TTC549 (cell line): ENCODE data around the gene ULK4.
"Not testable (repeated sequence)": the region's sequence is repeated elsewhere in the genome, so short reads cannot be mapped to it uniquely, and the experiment has no call there.

Source experiments
- FAIRE-seq: peaks from 2 replicates; lab custom pipeline; 2012; peaks lifted over from hg19 to GRCh38; lab: Jason Lieb, UNC

Gene ULK4

DNA sequence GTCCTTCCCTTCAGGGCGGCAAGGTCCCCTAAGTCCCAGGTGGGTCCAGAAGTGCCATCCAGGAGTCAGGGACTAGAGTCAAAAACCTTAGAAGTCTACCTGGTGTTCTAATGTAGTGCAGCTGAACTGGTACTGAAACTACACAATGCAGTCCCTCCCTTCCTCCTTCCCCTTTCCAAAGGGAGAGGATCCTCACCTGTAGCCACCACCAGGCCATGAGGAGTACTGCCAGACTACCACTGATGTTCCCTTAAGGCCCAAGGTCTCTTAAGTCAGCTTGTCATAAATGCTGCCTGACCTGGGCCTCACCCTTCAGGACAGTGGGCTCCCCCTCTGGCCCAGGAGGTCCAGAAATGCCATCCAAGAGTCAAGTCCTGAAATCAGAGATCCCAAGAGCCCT lies 98.9 kb downstream of the ULK4 start:
- no peak for FAIRE-seq

DNA sequence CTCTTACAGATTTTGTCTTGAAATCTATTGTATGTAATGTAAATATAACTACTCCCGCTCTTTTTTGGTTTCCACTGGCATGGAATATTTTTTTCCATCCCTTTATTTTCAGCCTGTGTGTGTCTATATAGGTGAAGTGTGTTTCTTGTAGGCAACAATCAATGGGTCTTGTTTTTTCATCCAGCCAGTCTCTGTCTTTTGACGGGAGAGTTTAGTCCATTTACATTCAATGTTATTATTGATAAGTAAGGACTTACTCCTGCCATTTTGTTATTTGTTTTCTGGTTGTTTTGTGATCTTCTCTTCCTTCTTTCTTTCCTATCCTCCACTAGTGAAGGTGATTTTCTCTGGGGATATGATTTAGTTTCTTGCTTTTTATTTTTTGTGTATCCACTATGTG lies 101.4 kb downstream of the ULK4 start:
- FAIRE-seq = not testable (repeated sequence)

- no peak for FAIRE-seq
Measured at GRCh38 chr3:41854956-41855355, 106.9 kb downstream of the ULK4 start.

DNA sequence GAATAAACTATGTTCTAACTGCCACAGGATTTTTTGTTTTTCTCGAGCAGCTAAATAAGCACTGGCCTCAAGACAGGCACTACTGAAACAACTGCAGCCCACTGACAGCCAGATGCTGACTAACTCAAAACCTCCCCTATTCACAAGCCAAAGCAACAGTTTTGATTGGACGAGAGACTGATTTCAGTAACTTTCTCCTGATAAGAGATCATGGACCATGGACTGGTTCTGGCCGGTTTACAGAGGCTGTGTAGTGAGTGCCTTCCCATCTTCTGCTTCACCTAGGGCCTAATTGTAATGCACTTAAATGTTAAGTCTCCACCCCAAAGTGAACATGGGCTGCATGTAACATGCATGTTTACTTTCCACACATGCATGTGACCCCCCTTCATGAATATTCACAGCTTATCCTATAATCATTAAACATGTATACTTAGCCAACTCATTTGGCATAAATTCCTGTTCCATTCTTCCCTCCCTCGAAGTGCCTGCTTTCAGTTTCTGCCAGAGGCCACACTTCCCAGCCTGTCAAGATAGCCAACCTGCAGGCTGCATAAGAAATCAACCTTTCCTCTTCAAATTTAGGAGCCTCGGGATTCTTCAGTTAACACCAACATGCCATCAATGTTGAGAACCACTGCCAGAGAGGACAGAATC lies 108.2 kb downstream of the ULK4 start:
- FAIRE-seq = no peak

DNA sequence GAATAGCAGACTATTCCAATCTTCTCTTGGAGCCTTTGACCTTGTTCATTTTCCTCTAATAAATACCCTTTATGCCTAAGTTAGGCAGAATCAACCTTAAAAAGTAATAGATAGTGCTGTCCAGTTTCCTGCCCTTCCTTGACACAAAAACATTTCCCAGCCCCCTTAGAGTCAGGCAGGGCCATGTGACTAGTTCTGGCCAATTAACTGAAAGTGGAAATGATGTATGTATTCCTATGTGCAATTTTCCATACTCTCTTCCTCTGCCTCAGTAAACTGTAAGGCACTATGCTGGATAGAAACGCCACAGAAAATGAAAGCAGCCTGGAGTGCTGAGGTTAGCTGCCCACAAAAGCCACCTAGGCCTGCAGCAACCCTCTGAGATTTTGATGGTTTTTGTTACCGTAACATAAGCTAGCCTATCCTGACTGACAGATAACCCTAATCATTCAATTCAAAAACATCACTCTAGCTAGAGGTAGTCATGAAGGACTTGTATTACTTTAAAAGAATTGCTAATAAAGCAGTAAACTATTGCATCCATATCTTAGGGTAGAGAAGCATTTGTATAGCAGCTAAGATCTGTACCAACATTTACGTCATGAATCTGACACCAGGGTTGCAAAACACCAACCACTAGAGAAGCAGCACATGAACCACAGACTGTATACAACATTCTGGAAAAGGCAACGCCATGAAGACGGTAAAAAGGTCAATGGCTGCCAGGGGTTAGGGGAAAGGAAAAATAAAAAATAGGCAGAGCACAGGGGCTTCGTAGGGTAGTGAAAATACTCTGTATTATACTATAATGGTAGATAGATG lies 112.9 kb downstream of the ULK4 start:
- FAIRE-seq = no peak

DNA sequence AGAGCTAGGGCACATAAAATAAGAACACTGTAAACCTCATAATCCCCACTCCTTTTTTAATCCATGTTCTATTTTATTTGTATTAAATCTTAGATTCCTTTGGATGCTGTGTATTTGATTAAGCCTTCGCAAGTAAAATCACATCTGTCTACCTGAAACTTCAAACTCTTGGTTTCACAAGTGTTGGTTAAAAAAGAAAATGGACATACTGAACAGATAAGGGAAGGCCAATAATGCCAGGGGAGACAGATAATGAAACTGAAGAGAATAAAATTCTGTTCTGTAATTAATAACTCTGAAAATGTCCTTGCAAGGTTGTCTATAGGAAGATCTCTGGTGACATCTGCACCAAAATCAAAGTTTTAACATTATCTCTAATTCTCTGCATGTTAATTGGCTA lies 114.2 kb downstream of the ULK4 start:
- FAIRE-seq = no peak

GRCh38 chr3:41846850-41847249 lies 115.1 kb downstream of the ULK4 start:
- FAIRE-seq = no peak

DNA sequence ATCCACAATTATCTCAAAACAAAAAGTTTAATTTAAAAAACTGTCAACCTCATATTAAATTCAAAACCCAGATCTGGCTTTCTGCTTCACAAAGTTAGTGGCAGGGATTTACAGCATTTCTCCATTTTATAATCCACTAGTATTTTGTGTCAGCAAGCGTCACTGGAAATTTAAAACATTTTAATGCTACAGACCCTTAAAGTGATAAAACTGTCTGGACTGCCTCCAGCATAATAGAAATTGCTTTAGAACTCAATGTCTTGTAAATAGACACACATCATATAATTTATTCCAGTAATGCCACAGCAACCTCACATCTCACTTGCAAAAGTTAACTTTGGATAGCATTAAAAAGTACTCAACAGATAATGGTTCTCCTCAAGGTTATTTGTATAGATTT lies 116.1 kb downstream of the ULK4 start:
- FAIRE-seq = no peak

DNA sequence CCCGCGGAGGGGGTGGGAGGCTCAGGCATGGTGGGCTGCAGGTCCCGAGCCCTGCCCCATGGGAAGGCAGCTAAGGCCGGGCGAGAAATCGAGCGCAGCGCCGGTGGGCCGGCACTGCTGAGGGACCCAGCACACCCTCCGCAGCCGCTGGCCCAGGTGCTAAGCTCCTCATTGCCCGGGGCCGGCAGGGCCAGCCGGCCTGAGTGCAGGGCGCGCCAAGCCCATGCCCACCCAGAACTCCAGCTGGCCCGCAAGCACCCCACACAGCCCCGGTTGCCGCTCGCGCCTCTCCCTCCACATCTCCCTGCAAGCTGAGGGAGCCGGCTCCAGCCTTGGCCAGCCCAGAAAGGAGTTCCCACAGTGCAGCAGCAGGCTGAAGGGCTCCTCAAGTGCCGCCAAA lies 117.6 kb downstream of the ULK4 start:
- not testable (repeated sequence) for FAIRE-seq

DNA sequence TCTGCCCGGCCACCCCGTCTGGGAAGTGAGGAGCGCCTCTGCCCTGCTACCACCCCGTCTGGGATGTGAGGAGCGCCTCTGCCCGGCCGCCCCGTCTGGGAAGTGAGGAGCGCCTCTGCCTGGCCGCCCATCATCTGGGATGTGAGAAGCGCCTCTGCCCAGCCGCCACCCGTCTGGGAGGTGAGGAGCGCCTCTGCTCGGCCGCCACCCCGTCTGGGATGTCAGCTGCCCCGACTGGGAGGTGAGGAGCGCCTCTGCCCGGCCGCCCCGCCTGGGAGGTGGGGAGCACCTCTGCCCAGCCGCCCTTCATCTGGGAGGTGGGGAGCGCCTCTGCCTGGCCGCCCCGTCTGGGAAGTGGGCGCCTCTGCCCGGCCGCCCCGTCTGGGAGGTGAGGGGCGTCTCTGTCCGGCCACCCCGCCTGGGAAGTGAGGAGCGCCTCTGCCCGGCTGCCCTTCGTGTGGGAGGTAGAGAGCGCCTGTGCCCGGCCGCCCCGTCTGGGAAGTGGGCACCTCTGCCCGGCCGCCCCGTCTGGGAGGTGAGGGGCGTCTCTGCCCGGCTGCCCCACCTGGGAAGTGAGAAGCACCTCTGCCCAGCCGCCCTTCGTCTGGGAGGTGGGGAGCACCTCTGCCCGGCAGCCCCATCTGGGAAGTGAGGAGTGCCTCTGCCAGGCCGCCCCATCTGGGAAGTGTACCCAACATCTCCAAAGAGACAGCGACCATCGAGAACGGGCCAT lies 120.8 kb downstream of the ULK4 start:
- FAIRE-seq = not testable (repeated sequence)

- FAIRE-seq = no peak
Measured at GRCh38 chr3:41836360-41837134, 125.4 kb downstream of the ULK4 start.

GRCh38 chr3:41833628-41834027 lies 128.3 kb downstream of the ULK4 start:
- no peak for FAIRE-seq

DNA sequence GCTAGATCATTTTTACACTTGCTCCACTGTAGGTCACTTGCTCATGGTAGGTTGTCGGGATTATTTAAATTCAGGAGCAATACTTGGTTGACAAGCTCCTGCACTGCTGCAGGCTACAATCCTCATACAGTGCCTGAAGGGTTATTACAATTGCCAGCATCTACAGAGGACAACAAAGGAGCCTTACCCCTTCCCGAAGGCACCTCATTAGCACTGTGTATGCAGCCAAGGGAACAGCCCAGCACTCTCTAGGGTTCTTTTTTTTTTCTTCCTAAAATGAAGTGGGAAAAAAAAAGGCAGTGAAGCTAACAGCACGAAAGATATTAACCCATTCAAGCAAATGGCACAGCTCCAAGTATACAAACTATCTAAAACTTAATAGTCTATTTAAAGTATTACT lies 142.7 kb downstream of the ULK4 start:
- FAIRE-seq = no peak

DNA sequence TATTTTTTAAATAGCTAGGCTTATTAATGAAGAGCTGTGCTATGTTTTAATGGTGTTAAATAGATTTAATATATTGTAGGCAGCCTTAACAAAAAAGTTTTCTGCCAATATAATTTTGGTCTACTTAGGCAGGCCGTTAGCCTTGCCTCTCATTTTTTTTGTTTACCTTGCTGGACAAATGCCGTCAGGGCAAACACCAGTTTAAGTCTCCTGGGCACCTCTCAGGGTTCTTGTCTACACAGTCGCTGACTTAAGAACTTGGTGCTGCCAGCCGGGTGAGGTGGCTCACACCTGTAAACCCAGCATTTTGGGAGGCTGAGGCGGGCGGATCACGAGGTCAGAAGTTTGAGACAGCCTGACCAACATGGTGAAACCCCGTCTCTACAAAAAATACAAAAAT lies 153.3 kb downstream of the ULK4 start:
- FAIRE-seq = no peak

GRCh38 chr3:41808152-41808551 lies 153.8 kb downstream of the ULK4 start:
- FAIRE-seq = no peak

GRCh38 chr3:41794748-41795589 lies 166.9 kb downstream of the ULK4 start:
- no peak for FAIRE-seq

- FAIRE-seq = no peak
Measured at GRCh38 chr3:41792806-41793205, 169.1 kb downstream of the ULK4 start.

DNA sequence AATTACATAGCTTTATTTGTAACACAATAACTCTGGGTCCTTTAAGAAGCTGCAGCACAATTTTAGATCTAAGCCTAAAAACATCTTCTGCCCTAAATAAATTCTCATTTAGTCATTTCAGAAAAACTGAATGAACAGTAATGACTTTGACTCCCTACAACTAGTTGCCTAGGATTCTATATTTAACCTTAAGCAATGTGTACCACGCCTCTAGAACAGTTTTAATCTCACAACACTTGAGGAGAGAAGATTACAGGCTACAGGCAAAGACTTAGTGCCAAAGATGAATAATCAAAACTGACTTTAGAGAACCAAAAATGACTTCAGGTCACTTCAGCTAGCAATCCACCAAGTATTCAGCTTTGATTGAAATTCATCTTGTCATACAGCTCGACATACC lies 192.8 kb downstream of the ULK4 start:
- FAIRE-seq = no peak

- FAIRE-seq = no peak
Measured at GRCh38 chr3:41768363-41768762, 193.5 kb downstream of the ULK4 start.

- not testable (repeated sequence) for FAIRE-seq
Measured at GRCh38 chr3:41762867-41763266, 199.0 kb downstream of the ULK4 start.

- no peak for FAIRE-seq
Measured at GRCh38 chr3:41753651-41754050, 208.3 kb downstream of the ULK4 start.

DNA sequence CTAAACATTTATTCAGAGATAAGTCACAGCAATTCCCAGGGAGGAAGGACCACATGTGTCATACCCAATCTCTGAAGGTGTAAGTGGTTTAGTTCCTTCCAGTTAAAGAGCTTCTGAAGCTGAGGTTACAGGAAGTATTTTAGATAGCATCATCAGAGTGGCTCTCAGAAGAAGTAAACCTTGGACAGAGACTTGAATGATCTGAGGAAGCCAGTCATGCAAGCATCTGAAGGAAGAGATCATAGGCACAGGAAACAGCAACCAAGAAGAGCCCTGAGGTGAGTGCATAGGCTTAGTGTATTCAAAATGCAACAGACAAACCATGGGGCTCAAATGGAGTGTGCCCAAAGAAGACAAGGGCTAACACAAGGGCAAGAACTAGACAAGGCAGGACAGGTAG lies 210.3 kb downstream of the ULK4 start:
- FAIRE-seq = no peak
